Measurements from ENCODE around the gene VPS35L.
"Not testable (repeated sequence)": the region's sequence is repeated elsewhere in the genome, so short reads cannot be mapped to it uniquely, and the experiment has no call there.

The VPS35L gene

GRCh38 chr16:19523559-19524355 is 31.7 kb upstream of the VPS35L start, which contains the start of gene CCP110:
Gene CCP110 (plus strand): TSS chr16:19523942. CDS start chr16:19527882, 3,940 bp downstream.
- Mint-ChIP-seq H3K36me3 (ENCODE audit: low read depth) (peaks cover 21% of the 10 kb centered on the region), H3K4me1 (ENCODE audit: low read depth) (peaks cover 44% of the 10 kb centered on the region), H3K4me3 (peak within 1 kb of the TSS; percentile 95), H3K27ac (peak within 1 kb of the TSS; percentile 94), H3K9me3 (no peaks in the 10 kb centered on the region), H3K27me3 (no peaks in the 10 kb centered on the region)

- peaks cover 24% of the 10 kb centered on the region for H3K36me3 Mint-ChIP-seq (ENCODE audit: low read depth)
- peak overlapping the region; percentile 45 for H3K27ac Mint-ChIP-seq
- peaks cover 42% of the 10 kb centered on the region for H3K4me1 Mint-ChIP-seq (ENCODE audit: low read depth)
- H3K9me3 Mint-ChIP-seq = no peaks in the 10 kb centered on the region
- peak overlapping the region; percentile 95 for H3K4me3 Mint-ChIP-seq
- H3K27me3 Mint-ChIP-seq = no peaks in the 10 kb centered on the region
Observed at GRCh38 chr16:19524356-19524615, 31.2 kb upstream of the VPS35L start.

- Mint-ChIP-seq H3K4me3 (peak overlapping the region; percentile 95), H3K27me3 (no peaks in the 10 kb centered on the region), H3K9me3 (no peaks in the 10 kb centered on the region), H3K4me1 (ENCODE audit: low read depth) (peaks cover 38% of the 10 kb centered on the region), H3K27ac (peak overlapping the region; percentile 45), H3K36me3 (ENCODE audit: low read depth) (peaks cover 26% of the 10 kb centered on the region)
Observed at GRCh38 chr16:19524616-19525384, 30.7 kb upstream of the VPS35L start.

GRCh38 chr16:19525385-19525723 is 30.1 kb upstream of the VPS35L start:
- no peaks in the 10 kb centered on the region for H3K9me3 Mint-ChIP-seq
- no peak overlapping the region for H3K27ac Mint-ChIP-seq

GRCh38 chr16:19527161-19527560 is 28.3 kb upstream of the VPS35L start:
- no peaks in the 10 kb centered on the region for H3K9me3 Mint-ChIP-seq

More at GRCh38 chr16:19525385-19525723, 30.1 kb upstream of the VPS35L start:
- Mint-ChIP-seq H3K36me3 (ENCODE audit: low read depth) (peaks cover 26% of the 10 kb centered on the region), H3K4me3 (peak overlapping the region; percentile 95), H3K4me1 (ENCODE audit: low read depth) (peaks cover 33% of the 10 kb centered on the region), H3K27me3 (no peaks in the 10 kb centered on the region)

GRCh38 chr16:19528666-19529065 is 26.8 kb upstream of the VPS35L start:
- Mint-ChIP-seq H3K27ac (no peak overlapping the region), H3K36me3 (ENCODE audit: low read depth) (peaks cover 48% of the 10 kb centered on the region), H3K27me3 (no peaks in the 10 kb centered on the region), H3K4me1 (ENCODE audit: low read depth) (peaks cover 13% of the 10 kb centered on the region), H3K9me3 (no peaks in the 10 kb centered on the region), H3K4me3 (no peak overlapping the region)

More at GRCh38 chr16:19527161-19527560, 28.3 kb upstream of the VPS35L start:
- peaks cover 34% of the 10 kb centered on the region for H3K36me3 Mint-ChIP-seq (ENCODE audit: low read depth)
- peaks cover 21% of the 10 kb centered on the region for H3K4me1 Mint-ChIP-seq (ENCODE audit: low read depth)
- no peaks in the 10 kb centered on the region for H3K27me3 Mint-ChIP-seq
- no peak overlapping the region for H3K27ac Mint-ChIP-seq
- H3K4me3 Mint-ChIP-seq = no peak overlapping the region

GRCh38 chr16:19532601-19533000 is 22.9 kb upstream of the VPS35L start:
- H3K4me3 Mint-ChIP-seq = no peak overlapping the region
- H3K27ac Mint-ChIP-seq = no peak overlapping the region
- H3K4me1 Mint-ChIP-seq (ENCODE audit: low read depth) = no peaks in the 10 kb centered on the region
- H3K27me3 Mint-ChIP-seq = no peaks in the 10 kb centered on the region
- H3K36me3 Mint-ChIP-seq (ENCODE audit: low read depth) = peaks cover 69% of the 10 kb centered on the region
- H3K9me3 Mint-ChIP-seq = no peaks in the 10 kb centered on the region

GRCh38 chr16:19540241-19540970 is 15.1 kb upstream of the VPS35L start:
- H3K36me3 Mint-ChIP-seq (ENCODE audit: low read depth) = peaks cover 64% of the 10 kb centered on the region
- H3K4me3 Mint-ChIP-seq = no peak overlapping the region
- H3K9me3 Mint-ChIP-seq = no peaks in the 10 kb centered on the region
- no peaks in the 10 kb centered on the region for H3K27me3 Mint-ChIP-seq
- no peaks in the 10 kb centered on the region for H3K4me1 Mint-ChIP-seq (ENCODE audit: low read depth)
- H3K27ac Mint-ChIP-seq = no peak overlapping the region

GRCh38 chr16:19542138-19542821 is 13.2 kb upstream of the VPS35L start:
- H3K4me3 Mint-ChIP-seq = no peak overlapping the region
- H3K27ac Mint-ChIP-seq = no peak overlapping the region
- H3K36me3 Mint-ChIP-seq (ENCODE audit: low read depth) = peaks cover 58% of the 10 kb centered on the region
- no peaks in the 10 kb centered on the region for H3K4me1 Mint-ChIP-seq (ENCODE audit: low read depth)
- H3K9me3 Mint-ChIP-seq = no peaks in the 10 kb centered on the region
- no peaks in the 10 kb centered on the region for H3K27me3 Mint-ChIP-seq

GRCh38 chr16:19543278-19543996 is 12.1 kb upstream of the VPS35L start:
- peaks cover 65% of the 10 kb centered on the region for H3K36me3 Mint-ChIP-seq (ENCODE audit: low read depth)
- H3K27me3 Mint-ChIP-seq; H3K4me1 Mint-ChIP-seq (ENCODE audit: low read depth); H3K9me3 Mint-ChIP-seq; H3K4me3 Mint-ChIP-seq; H3K27ac Mint-ChIP-seq: not testable (repeated sequence)

- Mint-ChIP-seq H3K9me3 (no peaks in the 10 kb centered on the region), H3K27me3 (no peaks in the 10 kb centered on the region), H3K36me3 (ENCODE audit: low read depth) (peaks cover 60% of the 10 kb centered on the region), H3K27ac (no peak overlapping the region), H3K4me1 (ENCODE audit: low read depth) (no peaks in the 10 kb centered on the region), H3K4me3 (no peak overlapping the region)
Observed at GRCh38 chr16:19548144-19548543, 7.4 kb upstream of the VPS35L start.

- Mint-ChIP-seq H3K9me3 (no peaks in the 10 kb centered on the region), H3K27me3 (no peaks in the 10 kb centered on the region), H3K4me3 (no peak overlapping the region), H3K4me1 (ENCODE audit: low read depth) (peaks cover 10% of the 10 kb centered on the region), H3K36me3 (ENCODE audit: low read depth) (peaks cover 51% of the 10 kb centered on the region), H3K27ac (no peak overlapping the region)
Observed at GRCh38 chr16:19549673-19550072, 5.8 kb upstream of the VPS35L start.

GRCh38 chr16:19555938-19556771 is 652 bp downstream of the VPS35L start:
- peak overlapping the region; percentile 81 for H3K4me3 Mint-ChIP-seq
- peak overlapping the region; percentile 93 for H3K27ac Mint-ChIP-seq
- no peaks in the 10 kb centered on the region for H3K9me3 Mint-ChIP-seq
- H3K36me3 Mint-ChIP-seq (ENCODE audit: low read depth) = peaks cover 12% of the 10 kb centered on the region
- H3K27me3 Mint-ChIP-seq = no peaks in the 10 kb centered on the region
- peaks cover 22% of the 10 kb centered on the region for H3K4me1 Mint-ChIP-seq (ENCODE audit: low read depth)

Data from stimulated activated naive CD8-positive, alpha-beta T cell treated with anti-CD3 and anti-CD28 coated beads, Interleukin-15, Interleukin-2, amounts not matched to agents 100 ng/mL and 50 ng/mL, for 24 hours (primary cell).